OCI-LY3 (cell line): Measurements from ENCODE around the gene LPXN.

Experiments used
- H2AFZ ChIP-seq: fragments of 200-600, 300-600 bp; shearing (Covaris generic); 2 replicates; pipeline ENCODE4 v1.6.0; 2014; ENCODE audit warnings: antibody characterized with exemption, low read depth, low read length
- H3K27ac ChIP-seq: fragments of 200-600, 300-600 bp; sonication (generic); 2 replicates; pipeline ENCODE4 v1.5.1; 2014; ENCODE audit warnings: mild to moderate bottlenecking, low read length, moderate library complexity, mixed read lengths
- H3K27me3 ChIP-seq: fragments of 200-600, 300-600 bp; sonication (generic); 2 replicates; pipeline ENCODE4 v1.6.1; 2014; ENCODE audit warnings: low read depth, low read length, mixed read lengths
- H3K36me3 ChIP-seq: fragments of 200-600, 300-600 bp; sonication (generic); replicated peaks from 2 replicates; pipeline ENCODE3; 2014; ENCODE audit warnings: low read depth, low read length, mixed read lengths
- H3K4me1 ChIP-seq: fragments of 300-600, 200-600 bp; sonication (generic); 2 replicates; pipeline ENCODE4 v1.6.1; 2014; ENCODE audit warnings: low read length, mixed read lengths
- H3K4me2 ChIP-seq: fragments of 200-600, 300-600 bp; sonication (generic); 2 replicates; pipeline ENCODE4 v1.6.1; 2014; ENCODE audit warnings: low read length, mixed read lengths
- H3K4me3 ChIP-seq: fragments of 300-600, 200-600 bp; sonication (generic); 2 replicates; pipeline ENCODE4 v1.5.1; 2014; ENCODE audit warnings: antibody characterized with exemption, mild to moderate bottlenecking, low read length, moderate library complexity
- H3K79me2 ChIP-seq: fragments of 300-600, 200-600 bp; shearing (Covaris generic); 2 replicates; pipeline ENCODE4 v1.6.1; 2014; ENCODE audit warnings: mild to moderate bottlenecking, low read length, mixed read lengths
- H3K9ac ChIP-seq: fragments of 300-600, 200-600 bp; shearing (Covaris generic); 2 replicates; pipeline ENCODE4 v1.6.0; 2014; ENCODE audit warnings: mild to moderate bottlenecking, low read length, moderate library complexity
- H3K9me3 ChIP-seq: fragments of 200-600, 300-600 bp; shearing (Covaris generic); 2 replicates; pipeline ENCODE4 v1.6.1; 2014; ENCODE audit warnings: low read length, mixed read lengths; ENCODE audit not compliant: insufficient read depth
- H4K20me1 ChIP-seq: fragments of 200-600, 300-600 bp; sonication (generic); 2 replicates; pipeline ENCODE4 v1.6.1; 2016; ENCODE audit warnings: low read length, mixed read lengths; ENCODE audit not compliant: insufficient read depth
- CTCF ChIP-seq: fragments of 200-600, 300-600 bp; sonication (generic); IDR thresholded peaks from 2 replicates; pipeline ENCODE4 v1.5.1; 2014; ENCODE audit warnings: antibody characterized with exemption, low read length, low read depth
- EZH2phosphoT487 ChIP-seq: fragments of 200-600 bp; shearing (Covaris generic); IDR thresholded peaks from 2 replicates; pipeline ENCODE4 v1.6.1; 2018; ENCODE audit warnings: antibody characterized with exemption, mixed run types, low read depth

The LPXN gene

GRCh38 chr11:58490827-58491226, 84.8 kb downstream of the LPXN start:
- Histone ChIP-seq H3K36me3 (no peaks in the 10 kb centered on the region), H3K27me3 (no peaks in the 10 kb centered on the region; the same call in 1 of the 2 replicates), H3K9me3 (no peaks in the 10 kb centered on the region), H3K4me2 (no peak overlapping the region), H3K27ac (no peak overlapping the region), H4K20me1 (no peaks in the 10 kb centered on the region), H3K9ac (no peak overlapping the region), H3K79me2 (no peaks in the 10 kb centered on the region), H2AFZ (no peak overlapping the region), H3K4me1 (no peaks in the 10 kb centered on the region; the same call in 1 of the 2 replicates), H3K4me3 (no peak overlapping the region)
- no peak for TF ChIP-seq EZH2phosphoT487
- no peak for TF ChIP-seq CTCF

GRCh38 chr11:58487170-58487569, 88.5 kb downstream of the LPXN start:
- no peaks in the 10 kb centered on the region for H3K4me1 ChIP-seq
- H4K20me1 ChIP-seq: no peaks in the 10 kb centered on the region
- no peak overlapping the region for H3K4me2 ChIP-seq
- no peak overlapping the region for H2AFZ ChIP-seq
- no peak for TF ChIP-seq EZH2phosphoT487
- no peak for TF ChIP-seq CTCF
- no peak overlapping the region for H3K9ac ChIP-seq
- no peak overlapping the region for H3K4me3 ChIP-seq
- H3K9me3 ChIP-seq: no peaks in the 10 kb centered on the region; the same call in 1 of the 2 replicates
- H3K27me3 ChIP-seq: no peaks in the 10 kb centered on the region
- no peaks in the 10 kb centered on the region for H3K79me2 ChIP-seq
- no peak overlapping the region for H3K27ac ChIP-seq
- H3K36me3 ChIP-seq: no peaks in the 10 kb centered on the region

GRCh38 chr11:58485961-58486360, 89.7 kb downstream of the LPXN start:
- Histone ChIP-seq H4K20me1 (no peaks in the 10 kb centered on the region), H3K4me3 (no peak overlapping the region), H3K4me2 (no peak overlapping the region), H3K79me2 (no peaks in the 10 kb centered on the region), H2AFZ (no peak overlapping the region), H3K27me3 (no peaks in the 10 kb centered on the region), H3K9me3 (no peaks in the 10 kb centered on the region; the same call in 1 of the 2 replicates), H3K4me1 (no peaks in the 10 kb centered on the region), H3K9ac (no peak overlapping the region), H3K36me3 (no peaks in the 10 kb centered on the region), H3K27ac (no peak overlapping the region)
- TF ChIP-seq EZH2phosphoT487 (no peak), CTCF (no peak)
